Right lobe of liver (tissue), 6 donors: ENCODE results near the gene GFPT1. TPM values are rescaled to one million over a fixed set of nuclear protein-coding genes. Genes with fewer than 3 reads are reported as not detected.

Experiments
- ATAC-seq, 4 donors: fragments of 200-7000 bp; cut with Tn5 transposase; one replicate each; pipeline ENCODE4 v1.9.1; 2020; ENCODE audit warnings: mild to moderate bottlenecking in 4 of 4, moderate library complexity in 4 of 4
- DNase-seq, 3 donors: peaks; one replicate each; pipeline ENCODE4 v3.0.0-alpha.2; 2020
- H3K27ac ChIP-seq, 3 donors: fragments of 200-600 bp; one replicate each; pipeline ENCODE4 v1.8.0; 2022
- H3K27me3 ChIP-seq, 2 donors: fragments of 200-600 bp; one replicate each; pipeline ENCODE4 v1.8.0; 2022
- H3K36me3 ChIP-seq, 4 donors: fragments of 200-600 bp; sonication (generic) in 1 of 4; one replicate each; pipeline versions ENCODE4 v1.5.1 to v1.8.0; 2017 to 2022; ENCODE audit warnings: control low read depth in 1 of 4
- H3K4me1 ChIP-seq, 4 donors: fragments of 200-600 bp; sonication (generic) in 1 of 4; one replicate each; pipeline versions ENCODE4 v1.5.1 to v1.8.0; 2017 to 2022; ENCODE audit warnings: control low read depth in 1 of 4
- H3K4me3 ChIP-seq, 3 donors: fragments of 200-600 bp; one replicate each; pipeline ENCODE4 v1.8.0; 2022
- H3K9me3 ChIP-seq, 4 donors: fragments of 200-600 bp; sonication (generic) in 1 of 4; one replicate each; pipeline versions ENCODE4 v1.5.1 to v1.8.0; 2017 to 2022; ENCODE audit warnings: control low read depth in 1 of 4
- POLR2A ChIP-seq: fragments of 450-650 bp; IDR thresholded peaks from one replicate; pipeline ENCODE4 v1.6.1; 2017; ENCODE audit warnings: antibody characterized with exemption, mild to moderate bottlenecking
- WGBS: methylation state at CpG from one replicate; pipeline ENCODE4 v1.1.6; 2018; ENCODE audit warnings: low coverage, low lambda C conversion rate; ENCODE audit not compliant: insufficient coverage; ENCODE audit errors: missing lambda C conversion rate; 5-methylcytosine and 5-hydroxymethylcytosine counted together
- intact Hi-C, 2 donors: fragments of 100-400 bp; cut with DNase I; formaldehyde crosslinking; loops; one replicate each; pipeline versions ENCODE4 v1.11.2 to v1.14.1; 2022
- total RNA-seq, 6 experiments: library from RNA; depleted of rRNA in 2 of 6; stranded (reverse); fragments of >200 nt in 2 of 6; fragmentation: NEBNext Ultra II Directional in 3 of 6; extraction: Animal tissue kit (Norgen Biotek cat#: 25700) in 3 of 6; gene quantifications; one replicate each; pipeline versions ENCODE4 v1.1.0 to v1.2.4, GENCODE V29; 2016 to 2023
- TF ChIP-seq, protein P1 (sequence below), 4 donors: fragments of 200-600 bp in 3 of 4; fragments of 450-650 bp in 1 of 4; IDR thresholded peaks; one replicate each; pipeline versions ENCODE4 v1.5.1 to v1.8.0; 2016 to 2022; ENCODE audit warnings: antibody characterized with exemption in 4 of 4, mild to moderate bottlenecking in 2 of 4
- donor health status: DM: no; HTN: yes; CAD: no.
- donor health status: DM: no; HTN: no; CAD: no.
- donor health status: DM: no; HTN: no; CAD: no.
- donor health status: DM: no; HTN: yes; CAD: no.
- donor health status: DM: no; HTN: yes; CAD: no.

Gene GFPT1
- total RNA-seq, 6 experiments from 2014 or later: 20.7 to 46.1 (median 30.5) TPM

DNA sequence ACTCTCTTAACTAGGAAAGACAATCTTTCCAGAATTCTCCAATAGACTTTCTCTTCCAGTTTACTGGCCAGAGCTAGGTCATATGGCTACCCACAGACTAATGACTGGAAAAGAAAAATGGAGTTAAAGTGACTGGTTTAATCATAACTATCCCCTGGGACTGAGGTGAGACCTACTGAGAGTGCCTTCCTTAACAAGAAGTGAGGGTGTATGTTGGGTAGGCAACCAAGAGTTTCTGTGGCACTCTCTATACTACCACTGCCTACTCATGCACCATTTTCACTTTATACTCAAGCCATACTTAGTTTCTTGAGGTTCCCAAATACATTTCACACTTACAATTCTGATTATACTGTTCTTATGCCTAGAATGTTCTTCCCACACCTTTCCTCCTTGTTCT lies 6.9 kb upstream of the GFPT1 start:
- no peaks in the 10 kb centered on the region for H3K9me3 ChIP-seq
- no peaks in the 10 kb centered on the region for H3K27me3 ChIP-seq
- intact Hi-C loops: no loop called here
- no peak overlapping the region for H3K4me3 ChIP-seq
- DNase-seq: no peak
- TF ChIP-seq, protein P1, sequence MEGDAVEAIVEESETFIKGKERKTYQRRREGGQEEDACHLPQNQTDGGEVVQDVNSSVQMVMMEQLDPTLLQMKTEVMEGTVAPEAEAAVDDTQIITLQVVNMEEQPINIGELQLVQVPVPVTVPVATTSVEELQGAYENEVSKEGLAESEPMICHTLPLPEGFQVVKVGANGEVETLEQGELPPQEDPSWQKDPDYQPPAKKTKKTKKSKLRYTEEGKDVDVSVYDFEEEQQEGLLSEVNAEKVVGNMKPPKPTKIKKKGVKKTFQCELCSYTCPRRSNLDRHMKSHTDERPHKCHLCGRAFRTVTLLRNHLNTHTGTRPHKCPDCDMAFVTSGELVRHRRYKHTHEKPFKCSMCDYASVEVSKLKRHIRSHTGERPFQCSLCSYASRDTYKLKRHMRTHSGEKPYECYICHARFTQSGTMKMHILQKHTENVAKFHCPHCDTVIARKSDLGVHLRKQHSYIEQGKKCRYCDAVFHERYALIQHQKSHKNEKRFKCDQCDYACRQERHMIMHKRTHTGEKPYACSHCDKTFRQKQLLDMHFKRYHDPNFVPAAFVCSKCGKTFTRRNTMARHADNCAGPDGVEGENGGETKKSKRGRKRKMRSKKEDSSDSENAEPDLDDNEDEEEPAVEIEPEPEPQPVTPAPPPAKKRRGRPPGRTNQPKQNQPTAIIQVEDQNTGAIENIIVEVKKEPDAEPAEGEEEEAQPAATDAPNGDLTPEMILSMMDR (IDR thresholded peaks at IDR 0.05): no peak
- TF ChIP-seq POLR2A: no peak
- H3K36me3 ChIP-seq: peaks cover 0 to 13% (median 3%) of the 10 kb centered on the region in 4 donors
- peaks cover 0 to 5% (median 2%) of the 10 kb centered on the region in 4 donors for H3K4me1 ChIP-seq
- no peak for ATAC-seq
- no peak overlapping the region for H3K27ac ChIP-seq

DNA sequence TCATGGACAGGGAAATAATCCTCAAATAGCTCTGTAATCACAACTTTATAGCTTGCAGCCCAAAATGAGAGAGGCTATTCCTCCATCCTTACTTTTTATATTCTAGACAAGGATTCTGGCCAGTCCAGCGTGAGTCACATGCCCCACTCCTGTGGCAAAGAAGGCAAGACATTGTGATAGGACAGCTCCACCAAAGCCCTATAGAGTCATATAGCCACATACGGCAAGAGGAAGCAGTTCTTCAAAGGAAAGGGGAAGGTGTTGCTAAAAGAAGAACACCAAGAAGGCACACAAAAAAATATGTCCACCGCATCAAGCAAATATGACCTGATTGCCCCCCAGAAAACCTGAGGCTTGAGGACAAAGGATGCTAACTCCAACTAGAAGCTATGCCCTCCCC lies 3.4 kb upstream of the GFPT1 start:
- 74% methylated on average over 3 of the region's 3 CpGs for WGBS
- Histone ChIP-seq H3K4me1 (peaks cover 0 to 12% (median 2%) of the 10 kb centered on the region in 4 donors), H3K9me3 (no peaks in the 10 kb centered on the region), H3K27me3 (no peaks in the 10 kb centered on the region), H3K27ac (no peak overlapping the region), H3K36me3 (peaks cover 0 to 6% (median 0%) of the 10 kb centered on the region in 4 donors), H3K4me3 (no peak overlapping the region)
- intact Hi-C loops: no loop called here
- ATAC-seq: no peak
- TF ChIP-seq, protein P1 (IDR thresholded peaks at IDR 0.05): no peak
- no peak for TF ChIP-seq POLR2A
- no peak for DNase-seq

DNA sequence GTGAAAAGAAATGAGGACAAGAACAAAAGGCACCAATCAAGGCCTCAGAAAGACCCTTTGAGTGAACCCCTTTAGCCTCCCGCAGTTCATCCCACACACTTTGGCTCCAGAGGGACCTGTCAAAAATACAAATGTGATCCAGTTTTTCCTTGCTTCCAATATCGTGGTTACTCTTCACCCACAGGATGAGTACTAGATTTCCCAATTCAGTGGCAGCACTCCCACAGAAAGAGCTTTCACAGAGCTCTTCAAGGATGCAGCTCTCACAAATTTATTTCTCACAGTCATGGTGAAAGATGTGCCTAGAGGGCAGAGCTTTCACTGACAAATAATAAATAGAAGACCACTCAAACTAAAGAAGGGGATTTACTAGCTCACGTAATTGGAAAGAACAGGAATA lies 3.0 kb upstream of the GFPT1 start:
- Histone ChIP-seq H3K36me3 (peaks cover 0 to 5% (median 0%) of the 10 kb centered on the region in 4 donors), H3K27me3 (no peaks in the 10 kb centered on the region), H3K9me3 (no peaks in the 10 kb centered on the region), H3K27ac (no peak overlapping the region), H3K4me1 (peaks cover 0 to 12% (median 2%) of the 10 kb centered on the region in 4 donors), H3K4me3 (no peak overlapping the region)
- no peak for DNase-seq
- intact Hi-C loops: no loop called here
- 66% methylated on average over 3 of the region's 3 CpGs for WGBS
- TF ChIP-seq, protein P1 (IDR thresholded peaks at IDR 0.05): no peak
- no peak for TF ChIP-seq POLR2A
- ATAC-seq: no peak

DNA sequence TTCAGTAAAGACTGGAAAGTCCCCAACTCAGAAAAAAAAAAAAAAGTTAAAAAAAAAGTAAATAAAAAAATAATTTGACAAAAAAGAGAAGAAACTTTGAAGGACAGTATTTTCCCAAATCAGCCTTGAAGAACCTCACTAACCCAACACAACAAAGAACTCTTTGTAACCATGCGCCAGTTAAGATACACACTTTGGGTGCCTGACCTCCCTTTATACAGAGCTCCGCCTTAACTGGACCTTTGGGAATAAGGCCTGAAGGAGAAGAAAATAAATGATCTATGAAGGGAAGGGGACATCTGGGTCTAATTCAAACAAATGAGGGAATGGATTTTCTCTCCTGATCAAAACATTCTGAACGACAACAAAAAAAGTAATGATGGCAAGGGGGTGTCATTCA lies 2.2 kb upstream of the GFPT1 start:
- DNase-seq: no peak
- Histone ChIP-seq H3K27me3 (no peaks in the 10 kb centered on the region), H3K4me3 (no peak overlapping the region), H3K36me3 (no peaks in the 10 kb centered on the region), H3K4me1 (peaks cover 0 to 15% (median 3%) of the 10 kb centered on the region in 4 donors), H3K27ac (no peak overlapping the region), H3K9me3 (no peaks in the 10 kb centered on the region)
- TF ChIP-seq, protein P1 (IDR thresholded peaks at IDR 0.05): no peak
- no peak for TF ChIP-seq POLR2A
- intact Hi-C loops: no loop called here
- ATAC-seq: no peak
- 97% methylated on average over 2 of the region's 3 CpGs for WGBS
